GM21515 (cell line): Measurements from ENCODE around the gene BRD4.

Source experiments
- ATAC-seq: cut with Tn5 transposase; IDR thresholded peaks from one replicate; pipeline ENCODE4 v1.9.1; 2021; ENCODE audit not compliant: unreplicated experiment

Gene BRD4

GRCh38 chr19:15268192-15268927 is 64.0 kb downstream of the BRD4 start:
- ATAC-seq: no peak

GRCh38 chr19:15266683-15267082 is 65.7 kb downstream of the BRD4 start:
- no peak for ATAC-seq

- ATAC-seq: no peak
Observed at GRCh38 chr19:15265850-15266248, 66.5 kb downstream of the BRD4 start.

- ATAC-seq: no peak
Observed at GRCh38 chr19:15265214-15265849, 67.0 kb downstream of the BRD4 start.

- ATAC-seq: no peak
Observed at GRCh38 chr19:15264933-15265206, 67.5 kb downstream of the BRD4 start.

- no peak for ATAC-seq
Observed at GRCh38 chr19:15264061-15264932, 68.0 kb downstream of the BRD4 start.

GRCh38 chr19:15263361-15263985 is 68.9 kb downstream of the BRD4 start:
- ATAC-seq: no peak

GRCh38 chr19:15262011-15262410 is 70.3 kb downstream of the BRD4 start:
- no peak for ATAC-seq

- no peak for ATAC-seq
Observed at GRCh38 chr19:15260939-15261338, 71.4 kb downstream of the BRD4 start.

GRCh38 chr19:15259907-15260306 is 72.4 kb downstream of the BRD4 start:
- no peak for ATAC-seq

- ATAC-seq: no peak
Observed at GRCh38 chr19:15257782-15258181, 74.6 kb downstream of the BRD4 start.

- ATAC-seq: no peak
Observed at GRCh38 chr19:15256708-15257331, 75.5 kb downstream of the BRD4 start.

GRCh38 chr19:15255359-15255990 is 76.9 kb downstream of the BRD4 start:
- no peak for ATAC-seq

GRCh38 chr19:15254547-15254946 is 77.8 kb downstream of the BRD4 start:
- no peak for ATAC-seq

GRCh38 chr19:15253513-15253912 is 78.8 kb downstream of the BRD4 start:
- ATAC-seq: no peak

GRCh38 chr19:15253061-15253460 is 79.3 kb downstream of the BRD4 start:
- no peak for ATAC-seq

GRCh38 chr19:15252398-15253018 is 79.8 kb downstream of the BRD4 start:
- ATAC-seq: no peak

GRCh38 chr19:15251749-15252397 is 80.5 kb downstream of the BRD4 start:
- no peak for ATAC-seq

GRCh38 chr19:15251010-15251748 is 81.2 kb downstream of the BRD4 start:
- no peak for ATAC-seq
